ENCODE results near the gene CYB5R4. TPM values are rescaled to one million over a fixed set of nuclear protein-coding genes. Genes with fewer than 3 reads are reported as not detected.

The CYB5R4 gene
- total RNA-seq, 4 donors from 2014 or later: 4.7 to 13.5 (median 8.7) TPM

DNA sequence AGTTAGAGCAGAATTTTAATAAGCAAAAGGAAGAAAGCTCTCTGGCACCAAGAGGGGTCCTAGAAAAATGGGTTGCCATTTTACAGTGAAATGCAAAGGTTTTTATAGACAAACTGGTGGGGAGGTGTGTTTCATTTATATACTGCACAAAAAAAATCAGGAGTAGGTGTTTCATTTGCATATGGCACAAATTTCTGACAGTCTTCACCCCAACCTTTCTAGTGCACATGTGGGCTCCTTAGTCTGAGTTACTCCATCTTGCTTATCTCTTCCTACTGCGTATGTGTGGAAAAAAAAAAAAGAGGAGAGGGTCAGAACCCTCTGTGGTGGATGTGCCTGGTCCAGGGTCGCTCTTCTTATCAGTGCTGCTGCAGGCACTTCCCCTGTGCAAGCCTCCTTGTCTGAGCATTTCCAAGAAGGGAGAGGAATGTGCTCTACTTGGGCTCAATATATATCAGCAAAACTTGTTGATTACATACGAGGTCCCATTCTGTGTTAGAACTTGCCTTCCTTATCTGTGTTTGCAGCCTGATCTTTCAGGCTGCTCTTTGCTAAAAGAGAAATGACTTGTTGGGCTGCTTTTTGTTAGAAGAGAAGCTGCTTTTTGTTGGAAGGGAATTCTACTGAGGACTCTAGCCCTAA lies 115.0 kb downstream of the CYB5R4 start:
- TF ChIP-seq EP300 (IDR thresholded peaks at IDR 0.05) (no peak), CTCF (IDR thresholded peaks at IDR 0.05) (no peak)
- Histone ChIP-seq H3K27me3 (no peaks in the 10 kb centered on the region), H3K4me3 (no peak overlapping the region), H3K9me3 (no peaks in the 10 kb centered on the region), H3K36me3 (no peaks in the 10 kb centered on the region), H3K4me1 (peaks cover 12% of the 10 kb centered on the region), H3K27ac (no peak overlapping the region)
- 29% methylated on average over 3 of the region's 3 CpGs for WGBS
- no peak for DNase-seq (ENCODE audit: low spot score in 2 of 2)

DNA sequence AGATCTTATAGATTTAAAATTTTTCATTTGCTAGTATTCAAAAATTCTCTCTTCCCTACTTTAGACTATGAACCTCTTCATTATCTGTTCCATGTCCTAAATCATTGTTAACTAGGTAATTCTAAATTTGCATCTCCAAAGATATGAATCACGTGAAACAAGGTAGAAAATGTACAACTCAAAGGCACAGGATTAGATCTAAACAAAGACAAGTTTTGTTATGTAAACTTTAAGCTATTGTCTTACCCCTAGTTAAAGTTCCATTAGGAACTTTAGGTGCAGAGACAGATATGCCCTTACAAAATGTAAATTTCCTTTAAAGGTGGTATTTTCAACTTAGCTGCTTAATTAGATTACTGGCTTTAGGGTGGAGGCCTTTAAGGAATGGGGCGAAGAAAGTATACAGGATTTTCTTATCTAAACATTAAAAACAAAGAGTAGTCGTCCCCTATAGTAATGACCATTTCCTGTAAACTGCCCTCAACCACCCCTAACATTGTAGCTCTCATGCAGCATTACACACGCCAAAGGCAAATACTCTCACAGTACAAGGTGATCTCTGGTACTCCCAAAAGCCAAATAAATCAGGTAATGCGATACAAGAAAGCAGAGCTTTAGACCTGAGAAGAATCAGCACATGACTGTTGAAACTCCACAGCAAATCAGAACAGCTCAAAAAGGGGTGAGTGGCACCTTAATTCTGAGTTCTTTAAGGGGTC lies 116.7 kb downstream of the CYB5R4 start:
- WGBS: 78% methylated on average over 5 of the region's 5 CpGs
- TF ChIP-seq POLR2AphosphoS5 (IDR thresholded peaks at IDR 0.05) (no peak), EP300 (IDR thresholded peaks at IDR 0.05) (no peak), CTCF (IDR thresholded peaks at IDR 0.05) (no peak), POLR2A (IDR thresholded peaks at IDR 0.05) (no peak)

GRCh38 chr6:83976871-83977270 lies 117.4 kb downstream of the CYB5R4 start:
- no peaks in the 10 kb centered on the region for H3K27me3 ChIP-seq
- no peak for TF ChIP-seq POLR2A (IDR thresholded peaks at IDR 0.05)
- TF ChIP-seq POLR2AphosphoS5 (IDR thresholded peaks at IDR 0.05): no peak
- no peak for TF ChIP-seq EP300 (IDR thresholded peaks at IDR 0.05)
- TF ChIP-seq CTCF (IDR thresholded peaks at IDR 0.05): no peak
- DNase-seq (ENCODE audit: low spot score in 2 of 2): no peak
- H3K4me1 ChIP-seq: peaks cover 12% of the 10 kb centered on the region
- 85% methylated on average over 8 of the region's 8 CpGs for WGBS
- H3K36me3 ChIP-seq: no peaks in the 10 kb centered on the region
- H3K4me3 ChIP-seq: no peak overlapping the region
- H3K9me3 ChIP-seq: no peaks in the 10 kb centered on the region
- no peak overlapping the region for H3K27ac ChIP-seq

More for the DNA sequence above, 116.7 kb downstream of the CYB5R4 start:
- DNase-seq (ENCODE audit: low spot score in 2 of 2): no peak
- Histone ChIP-seq H3K27ac (no peak overlapping the region), H3K4me1 (peaks cover 12% of the 10 kb centered on the region), H3K9me3 (no peaks in the 10 kb centered on the region), H3K4me3 (no peak overlapping the region), H3K27me3 (no peaks in the 10 kb centered on the region), H3K36me3 (no peaks in the 10 kb centered on the region)

GRCh38 chr6:83978324-83978734 lies 118.8 kb downstream of the CYB5R4 start:
- no peak overlapping the region for H3K27ac ChIP-seq
- 29% methylated on average over 1 of the region's 1 CpG for WGBS
- DNase-seq (ENCODE audit: low spot score in 2 of 2): no peak
- H3K36me3 ChIP-seq: no peaks in the 10 kb centered on the region
- TF ChIP-seq POLR2A (IDR thresholded peaks at IDR 0.05) (no peak), CTCF (IDR thresholded peaks at IDR 0.05) (no peak), EP300 (IDR thresholded peaks at IDR 0.05) (no peak), POLR2AphosphoS5 (IDR thresholded peaks at IDR 0.05) (no peak)
- no peaks in the 10 kb centered on the region for H3K27me3 ChIP-seq
- H3K4me1 ChIP-seq: peaks cover 12% of the 10 kb centered on the region
- H3K9me3 ChIP-seq: no peaks in the 10 kb centered on the region
- no peak overlapping the region for H3K4me3 ChIP-seq

DNA sequence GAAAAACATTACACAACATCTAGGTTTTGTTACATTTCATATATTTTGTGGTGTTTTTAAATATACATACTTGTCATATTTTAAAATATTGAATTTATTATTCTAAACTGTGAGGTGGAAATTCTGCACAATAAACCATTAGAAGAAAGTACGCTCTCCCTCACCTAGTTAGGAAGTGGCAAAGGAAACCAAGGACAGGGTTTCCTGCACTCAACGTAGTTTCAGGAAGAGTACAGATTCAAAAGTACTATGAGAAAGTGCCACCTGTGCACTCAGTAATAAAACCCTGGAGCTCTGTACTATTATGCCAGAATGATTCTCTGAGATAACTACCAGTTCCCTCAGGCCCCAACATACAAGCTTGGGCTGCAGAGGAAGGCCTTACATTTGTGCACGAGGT lies 119.5 kb downstream of the CYB5R4 start:
- no peak for TF ChIP-seq POLR2AphosphoS5 (IDR thresholded peaks at IDR 0.05)
- TF ChIP-seq CTCF (IDR thresholded peaks at IDR 0.05): no peak
- TF ChIP-seq POLR2A (IDR thresholded peaks at IDR 0.05): no peak
- no peak for TF ChIP-seq EP300 (IDR thresholded peaks at IDR 0.05)
- no peak for DNase-seq (ENCODE audit: low spot score in 2 of 2)
- H3K27me3 ChIP-seq: no peaks in the 10 kb centered on the region
- 47% methylated on average over 3 of the region's 3 CpGs for WGBS
- no peaks in the 10 kb centered on the region for H3K36me3 ChIP-seq
- no peak overlapping the region for H3K27ac ChIP-seq
- H3K9me3 ChIP-seq: no peaks in the 10 kb centered on the region
- no peak overlapping the region for H3K4me3 ChIP-seq
- peaks cover 12% of the 10 kb centered on the region for H3K4me1 ChIP-seq
